NCI-H2081 treated with DMSO at 0.1 percent for 48 hours (cell line): ENCODE measurements around the gene C7.

Source experiments
- DNase-seq: peaks from one replicate; lab custom pipeline; 2025; lab: John Stamatoyannopoulos, UW

C7 gene

GRCh38 chr5:40916226-40916625 is 6.9 kb downstream of the C7 start:
- no peak for DNase-seq

- no peak for DNase-seq
These were observed 19.7 kb downstream of the C7 start for GRCh38 chr5:40928886-40929448.

- no peak for DNase-seq
These were observed 23.5 kb downstream of the C7 start for GRCh38 chr5:40932766-40933165.

- no peak for DNase-seq
These were observed 27.8 kb downstream of the C7 start for GRCh38 chr5:40937075-40937474.

- DNase-seq = no peak
These were observed 30.5 kb downstream of the C7 start for GRCh38 chr5:40939753-40940152.

- no peak for DNase-seq
These were observed 35.8 kb downstream of the C7 start for GRCh38 chr5:40945111-40945510.

GRCh38 chr5:40955313-40955712 is 46.0 kb downstream of the C7 start:
- no peak for DNase-seq

- DNase-seq = no peak
These were observed 47.8 kb downstream of the C7 start for GRCh38 chr5:40957048-40957447.

GRCh38 chr5:40958811-40959210 is 49.5 kb downstream of the C7 start:
- no peak for DNase-seq

- no peak for DNase-seq
These were observed 50.7 kb downstream of the C7 start for GRCh38 chr5:40960037-40960436.

GRCh38 chr5:40962207-40962955 is 53.1 kb downstream of the C7 start:
- DNase-seq = no peak

GRCh38 chr5:40972434-40972833 is 63.1 kb downstream of the C7 start:
- DNase-seq = no peak

- DNase-seq = no peak
These were observed 64.2 kb downstream of the C7 start for GRCh38 chr5:40973364-40974004.

GRCh38 chr5:40976041-40976440 is 66.7 kb downstream of the C7 start:
- no peak for DNase-seq

- DNase-seq = no peak
These were observed 67.5 kb downstream of the C7 start for GRCh38 chr5:40976836-40977235.

GRCh38 chr5:40981420-40981819 is 72.1 kb downstream of the C7 start:
- DNase-seq = no peak

GRCh38 chr5:40983781-40984180 is 74.5 kb downstream of the C7 start:
- DNase-seq = no peak

- no peak for DNase-seq
These were observed 75.6 kb downstream of the C7 start for GRCh38 chr5:40984884-40985283.

GRCh38 chr5:40985501-40985900 is 76.2 kb downstream of the C7 start:
- no peak for DNase-seq

- DNase-seq = no peak
These were observed 77.4 kb downstream of the C7 start for GRCh38 chr5:40986666-40987065.

- DNase-seq = no peak
These were observed 78.1 kb downstream of the C7 start for GRCh38 chr5:40987349-40987748.

- no peak for DNase-seq
These were observed 79.6 kb downstream of the C7 start for GRCh38 chr5:40988746-40989510.
